HL-60 (cell line): ENCODE results near the gene PNPLA2.

Experiments used
- DNase-seq, 2 experiments: peaks; one replicate each; pipeline ENCODE4 v3.0.0-alpha.2; 2010 to 2020; ENCODE audit warnings: low read depth in 1 of 2, low spot score in 1 of 2
- H3K27ac ChIP-seq: fragments of 250-450 bp; sonication (Bioruptor Pico); replicated peaks from 2 replicates; pipeline ENCODE4 v1.5.1; 2020; ENCODE audit warnings: mild to moderate bottlenecking, moderate library complexity
- H3K27me3 ChIP-seq: fragments of 250-450 bp; sonication (Bioruptor Pico); 2 replicates; pipeline ENCODE4 v1.5.1; 2021; ENCODE audit warnings: mild to moderate bottlenecking, moderate library complexity; ENCODE audit not compliant: insufficient read depth, poor library complexity, severe bottlenecking
- H3K4me3 ChIP-seq: replicated peaks from 2 replicates; pipeline ENCODE4 v1.5.1; 2011; ENCODE audit warnings: mild to moderate bottlenecking, control low read depth, low read length; ENCODE audit not compliant: insufficient read depth
- CTCF ChIP-seq: IDR thresholded peaks from one replicate; pipeline ENCODE4 v1.5.1; 2011; ENCODE audit warnings: low read length, control low read depth, inconsistent platforms; ENCODE audit not compliant: insufficient read depth
- GABPA ChIP-seq: IDR thresholded peaks from 2 replicates; pipeline ENCODE4 v1.6.1; 2012; ENCODE audit warnings: low read depth
- POLR2AphosphoS5 ChIP-seq: IDR thresholded peaks from 2 replicates; pipeline ENCODE4 v1.6.1; 2012; ENCODE audit warnings: low read depth
- SPI1 ChIP-seq: IDR thresholded peaks from 2 replicates; pipeline ENCODE4 v1.6.1; 2012; ENCODE audit warnings: low read depth, mild to moderate bottlenecking, borderline replicate concordance
- TF ChIP-seq, protein P1 (sequence below): IDR thresholded peaks from 2 replicates; pipeline ENCODE4 v1.6.1; 2012; ENCODE audit warnings: low read depth; ENCODE audit not compliant: insufficient replicate concordance

PNPLA2 gene

DNA sequence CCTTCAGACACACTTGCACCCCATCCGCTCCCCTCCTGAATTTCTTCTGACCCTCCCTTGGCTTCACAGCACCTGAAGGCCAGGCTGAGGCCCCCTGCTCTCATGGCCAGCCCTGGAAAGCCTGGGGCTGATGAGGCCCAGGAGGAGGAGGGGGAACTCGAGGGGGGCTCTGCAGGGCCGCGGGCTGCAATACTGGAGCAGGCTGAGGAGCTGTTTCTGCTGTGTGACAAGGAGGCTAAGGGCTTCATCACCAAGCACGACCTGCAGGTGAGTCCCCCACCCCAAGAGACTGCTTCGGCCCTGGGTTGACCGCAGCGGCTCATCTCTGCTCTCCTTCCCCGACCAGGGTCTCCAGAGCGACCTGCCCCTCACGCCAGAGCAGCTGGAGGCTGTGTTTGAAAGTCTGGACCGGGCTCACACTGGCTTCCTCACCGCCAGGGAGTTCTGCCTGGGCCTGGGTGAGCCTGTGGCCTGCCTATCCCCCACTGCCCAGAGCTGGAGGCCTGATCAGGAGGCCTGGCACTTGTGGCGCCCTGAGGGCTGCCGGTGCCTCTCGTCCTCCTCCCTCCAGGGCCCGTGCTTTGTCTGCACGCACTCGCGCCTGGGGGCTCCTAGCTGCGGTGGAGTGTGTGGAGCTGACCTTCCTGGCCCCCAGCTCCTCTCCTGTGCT lies 9.9 kb downstream of the PNPLA2 start:
- TF ChIP-seq GABPA: no peak
- TF ChIP-seq, protein P1, sequence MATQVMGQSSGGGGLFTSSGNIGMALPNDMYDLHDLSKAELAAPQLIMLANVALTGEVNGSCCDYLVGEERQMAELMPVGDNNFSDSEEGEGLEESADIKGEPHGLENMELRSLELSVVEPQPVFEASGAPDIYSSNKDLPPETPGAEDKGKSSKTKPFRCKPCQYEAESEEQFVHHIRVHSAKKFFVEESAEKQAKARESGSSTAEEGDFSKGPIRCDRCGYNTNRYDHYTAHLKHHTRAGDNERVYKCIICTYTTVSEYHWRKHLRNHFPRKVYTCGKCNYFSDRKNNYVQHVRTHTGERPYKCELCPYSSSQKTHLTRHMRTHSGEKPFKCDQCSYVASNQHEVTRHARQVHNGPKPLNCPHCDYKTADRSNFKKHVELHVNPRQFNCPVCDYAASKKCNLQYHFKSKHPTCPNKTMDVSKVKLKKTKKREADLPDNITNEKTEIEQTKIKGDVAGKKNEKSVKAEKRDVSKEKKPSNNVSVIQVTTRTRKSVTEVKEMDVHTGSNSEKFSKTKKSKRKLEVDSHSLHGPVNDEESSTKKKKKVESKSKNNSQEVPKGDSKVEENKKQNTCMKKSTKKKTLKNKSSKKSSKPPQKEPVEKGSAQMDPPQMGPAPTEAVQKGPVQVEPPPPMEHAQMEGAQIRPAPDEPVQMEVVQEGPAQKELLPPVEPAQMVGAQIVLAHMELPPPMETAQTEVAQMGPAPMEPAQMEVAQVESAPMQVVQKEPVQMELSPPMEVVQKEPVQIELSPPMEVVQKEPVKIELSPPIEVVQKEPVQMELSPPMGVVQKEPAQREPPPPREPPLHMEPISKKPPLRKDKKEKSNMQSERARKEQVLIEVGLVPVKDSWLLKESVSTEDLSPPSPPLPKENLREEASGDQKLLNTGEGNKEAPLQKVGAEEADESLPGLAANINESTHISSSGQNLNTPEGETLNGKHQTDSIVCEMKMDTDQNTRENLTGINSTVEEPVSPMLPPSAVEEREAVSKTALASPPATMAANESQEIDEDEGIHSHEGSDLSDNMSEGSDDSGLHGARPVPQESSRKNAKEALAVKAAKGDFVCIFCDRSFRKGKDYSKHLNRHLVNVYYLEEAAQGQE: no peak
- no peak for TF ChIP-seq POLR2AphosphoS5
- no peak for TF ChIP-seq SPI1
- TF ChIP-seq CTCF: no peak
- Histone ChIP-seq H3K4me3 (no peak overlapping the region), H3K27ac (peak overlapping the region; percentile 16; the same call in 1 of the 2 replicates), H3K27me3 (peaks cover 9% of the 10 kb centered on the region)
- DNase-seq: no peak

DNA sequence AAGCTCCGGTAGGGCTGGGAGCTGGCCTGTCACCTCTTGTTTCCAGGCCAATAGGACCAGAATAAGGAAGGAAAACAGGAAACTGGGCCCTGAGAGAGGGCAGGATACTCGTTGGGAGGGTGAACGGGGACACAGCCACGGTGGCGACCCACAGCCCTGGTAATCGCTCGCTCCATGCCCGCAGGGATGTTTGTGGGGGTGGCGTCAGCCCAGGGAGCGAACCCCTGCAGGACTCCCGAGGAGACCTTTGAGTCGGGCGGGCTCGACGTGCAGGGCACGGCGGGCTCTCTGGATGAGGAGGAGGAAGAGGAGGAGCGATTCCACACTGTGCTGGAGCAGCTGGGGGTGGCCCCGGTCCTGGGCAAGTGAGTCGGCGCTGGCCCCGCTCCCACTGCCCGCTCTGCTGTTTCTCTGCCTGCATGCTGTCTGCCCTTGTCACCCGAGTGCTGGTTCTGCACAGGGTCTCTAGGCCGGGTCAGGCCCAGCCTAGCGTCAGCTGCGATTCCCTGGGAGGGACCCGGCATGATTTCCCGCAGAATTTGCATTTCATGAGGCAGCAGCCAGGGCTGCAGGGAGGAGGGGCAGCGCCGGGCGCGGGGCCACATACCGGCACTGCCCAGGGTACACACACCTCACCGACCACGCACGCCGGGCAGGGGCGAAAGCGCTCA lies 10.6 kb downstream of the PNPLA2 start:
- no peak for DNase-seq
- H3K27me3 ChIP-seq: peaks cover 9% of the 10 kb centered on the region
- TF ChIP-seq POLR2AphosphoS5: no peak

GRCh38 chr11:829847-830294 lies 11.2 kb downstream of the PNPLA2 start:
- no peak overlapping the region for H3K27ac ChIP-seq
- no peak for DNase-seq
- H3K4me3 ChIP-seq: no peak overlapping the region
- TF ChIP-seq POLR2AphosphoS5: no peak
- no peak for TF ChIP-seq CTCF
- no peak for TF ChIP-seq GABPA
- TF ChIP-seq SPI1: no peak
- TF ChIP-seq, protein P1: no peak
- H3K27me3 ChIP-seq: peaks cover 9% of the 10 kb centered on the region

More for the DNA sequence above, 10.6 kb downstream of the PNPLA2 start:
- peak overlapping the region; percentile 16; the same call in 1 of the 2 replicates for H3K27ac ChIP-seq
- no peak overlapping the region for H3K4me3 ChIP-seq

DNA sequence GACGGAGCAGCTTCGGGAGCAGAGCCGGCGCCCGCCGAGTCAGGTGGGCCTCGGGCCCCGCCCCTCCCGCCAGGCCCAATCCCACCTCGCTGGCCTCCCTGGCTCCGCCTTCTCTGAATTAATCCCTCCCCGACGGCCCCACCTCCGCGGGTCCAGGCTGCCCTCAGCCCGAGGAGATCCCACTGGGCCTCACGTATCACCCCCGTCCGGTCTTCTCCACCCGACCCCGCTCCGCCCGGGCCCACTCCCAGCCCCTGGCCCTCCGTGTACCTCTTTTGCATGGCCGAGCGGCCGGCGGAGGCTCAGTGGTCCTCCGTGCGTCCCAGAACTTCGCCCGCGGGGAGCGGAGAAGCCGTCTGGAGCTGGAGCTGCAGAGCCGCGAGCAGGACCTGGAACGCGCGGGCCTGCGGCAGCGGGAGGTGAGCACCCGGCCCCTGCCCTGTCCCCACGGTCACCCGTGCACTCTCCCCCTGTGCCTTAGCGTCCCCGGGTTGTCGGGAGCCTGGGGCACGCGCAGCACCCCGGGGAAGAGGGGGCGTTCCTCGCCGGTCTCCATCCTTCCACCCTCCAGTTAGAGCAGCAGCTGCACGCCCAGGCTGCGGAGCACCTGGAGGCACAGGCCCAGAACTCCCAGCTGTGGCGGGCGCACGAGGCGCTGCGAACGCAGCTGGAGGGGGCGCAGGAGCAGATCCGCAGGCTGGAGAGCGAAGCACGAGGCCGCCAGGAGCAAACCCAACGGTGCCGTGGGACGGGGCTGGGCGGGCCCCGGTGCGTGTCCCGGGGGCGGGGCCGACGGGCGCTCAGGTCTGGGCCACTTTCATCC lies 11.8 kb downstream of the PNPLA2 start:
- peaks cover 9% of the 10 kb centered on the region for H3K27me3 ChIP-seq
- no peak overlapping the region for H3K4me3 ChIP-seq
- TF ChIP-seq, protein P1: no peak
- no peak for DNase-seq
- H3K27ac ChIP-seq: no peak overlapping the region
